DND-41 (cell line): ENCODE data around the gene MVB12B.
A peak's percentile ranks its signal among the peaks of the same experiment; 100 is the strongest.

ENCODE experiments used
- ATAC-seq: fragments of 200-7000 bp; cut with Tn5 transposase; 3 replicates; pipeline ENCODE4 v1.9.1; 2021; ENCODE audit warnings: low read depth; ENCODE audit not compliant: insufficient read depth
- DNase-seq: peaks from one replicate; pipeline ENCODE4 v3.0.0-alpha.2; 2020
- H2AFZ ChIP-seq: 2 replicates; pipeline ENCODE4 v1.6.0; 2012; ENCODE audit warnings: low read depth, low read length
- H3K27ac ChIP-seq: 2 replicates; pipeline ENCODE4 v1.5.1; 2012; ENCODE audit warnings: low read length, inconsistent platforms
- H3K27me3 ChIP-seq: fragments of 200-600 bp; sonication (generic); 2 replicates; pipeline ENCODE4 v1.6.0; 2012; ENCODE audit warnings: low read length, mild to moderate bottlenecking, inconsistent platforms; ENCODE audit not compliant: insufficient read depth, poor library complexity
- H3K36me3 ChIP-seq: 2 replicates; pipeline ENCODE4 v1.5.1; 2012; ENCODE audit warnings: low read length, inconsistent platforms; ENCODE audit not compliant: insufficient read depth
- H3K4me1 ChIP-seq: 2 replicates; pipeline ENCODE4 v1.5.1; 2012; ENCODE audit warnings: mild to moderate bottlenecking, low read length; ENCODE audit not compliant: insufficient read depth
- H3K4me2 ChIP-seq: 2 replicates; pipeline ENCODE4 v1.6.0; 2012; ENCODE audit warnings: mild to moderate bottlenecking, moderate library complexity, low read length, inconsistent platforms; ENCODE audit not compliant: insufficient read depth
- H3K4me3 ChIP-seq, 2 experiments: fragments of 200-600 bp in 1 of 2; shearing (Covaris generic) in 1 of 2; 2 replicates each; pipeline ENCODE4 v1.5.1; 2012 to 2016; ENCODE audit warnings: inconsistent platforms in 2 of 2, low read length in 2 of 2, mild to moderate bottlenecking in 2 of 2, low read depth in 1 of 2, moderate library complexity in 1 of 2
- H3K79me2 ChIP-seq: 2 replicates; pipeline ENCODE4 v1.6.0; 2012; ENCODE audit warnings: low read length, inconsistent platforms; ENCODE audit not compliant: insufficient read depth
- H3K9ac ChIP-seq: 2 replicates; pipeline ENCODE4 v1.6.0; 2012; ENCODE audit warnings: low read depth, mild to moderate bottlenecking, inconsistent platforms, low read length, moderate library complexity
- H3K9me3 ChIP-seq: 2 replicates; pipeline ENCODE4 v1.5.1; 2012; ENCODE audit warnings: low read length, moderate library complexity, mild to moderate bottlenecking, inconsistent platforms; ENCODE audit not compliant: insufficient read depth, severe bottlenecking
- H4K20me1 ChIP-seq: 2 replicates; pipeline ENCODE4 v1.6.0; 2012; ENCODE audit warnings: low read length; ENCODE audit not compliant: insufficient read depth
- CTCF ChIP-seq: IDR thresholded peaks from 2 replicates; pipeline ENCODE4 v1.5.1; 2012; ENCODE audit warnings: borderline replicate concordance, low read length, moderate library complexity, mild to moderate bottlenecking; ENCODE audit not compliant: poor library complexity, severe bottlenecking; ENCODE audit errors: extremely low read depth
- EZH2 ChIP-seq: IDR thresholded peaks from 3 replicates; pipeline ENCODE4 v1.6.1; 2012; ENCODE audit warnings: borderline replicate concordance, low read depth, mild to moderate bottlenecking, moderate library complexity, low read length, inconsistent platforms; ENCODE audit not compliant: severe bottlenecking

Gene MVB12B

GRCh38 chr9:126337729-126338372 is 11.2 kb downstream of the MVB12B start:
- ATAC-seq (no peak), DNase-seq (no peak)
- H3K4me2 ChIP-seq = no peak overlapping the region
- H3K27ac ChIP-seq = no peak overlapping the region
- H3K27me3 ChIP-seq = no peaks in the 10 kb centered on the region
- H3K9me3 ChIP-seq = no peaks in the 10 kb centered on the region
- H3K36me3 ChIP-seq = peaks cover 3% of the 10 kb centered on the region; the same call in 1 of the 2 replicates
- H3K4me3 ChIP-seq = no peak overlapping the region
- no peaks in the 10 kb centered on the region for H3K79me2 ChIP-seq
- TF ChIP-seq EZH2 (no peak), CTCF (no peak)
- H3K9ac ChIP-seq = no peak overlapping the region
- peaks cover 8% of the 10 kb centered on the region; the same call in 1 of the 2 replicates for H3K4me1 ChIP-seq
- H2AFZ ChIP-seq = no peak overlapping the region
- H4K20me1 ChIP-seq = 0 out of 2 replicates have a peak, but pooled peaks cover 16% of the 10 kb centered on the region

GRCh38 chr9:126338945-126339344 is 12.3 kb downstream of the MVB12B start:
- H3K27me3 ChIP-seq = no peaks in the 10 kb centered on the region
- no peak overlapping the region for H3K9ac ChIP-seq
- no peak overlapping the region for H3K4me3 ChIP-seq
- no peaks in the 10 kb centered on the region for H3K9me3 ChIP-seq
- no peak overlapping the region for H2AFZ ChIP-seq
- ATAC-seq (0 out of 3 replicates have a peak, but pooled peaks have one; percentile 55), DNase-seq (no peak)
- peaks cover 8% of the 10 kb centered on the region; the same call in 1 of the 2 replicates for H3K4me1 ChIP-seq
- no peaks in the 10 kb centered on the region for H3K79me2 ChIP-seq
- 0 out of 2 replicates have a peak, but pooled peaks cover 16% of the 10 kb centered on the region for H4K20me1 ChIP-seq
- peaks cover 3% of the 10 kb centered on the region; the same call in 1 of the 2 replicates for H3K36me3 ChIP-seq
- H3K4me2 ChIP-seq = no peak overlapping the region
- TF ChIP-seq EZH2 (no peak), CTCF (no peak)
- H3K27ac ChIP-seq = no peak overlapping the region; the same call in 1 of the 2 replicates

GRCh38 chr9:126341426-126341825 is 14.8 kb downstream of the MVB12B start:
- ATAC-seq = no peak
- H3K4me1 ChIP-seq = peaks cover 8% of the 10 kb centered on the region; the same call in 1 of the 2 replicates
- no peak overlapping the region for H3K9ac ChIP-seq
- 0 out of 2 replicates have a peak, but pooled peaks cover 10% of the 10 kb centered on the region for H4K20me1 ChIP-seq
- no peaks in the 10 kb centered on the region for H3K79me2 ChIP-seq
- H3K4me2 ChIP-seq = no peak overlapping the region
- peaks cover 3% of the 10 kb centered on the region; the same call in 1 of the 2 replicates for H3K36me3 ChIP-seq
- no peak overlapping the region for H3K4me3 ChIP-seq
- H3K27ac ChIP-seq = no peak overlapping the region
- DNase-seq = no peak
- no peak for TF ChIP-seq EZH2
- no peak for TF ChIP-seq CTCF
- H2AFZ ChIP-seq = no peak overlapping the region
- H3K9me3 ChIP-seq = no peaks in the 10 kb centered on the region
- no peaks in the 10 kb centered on the region for H3K27me3 ChIP-seq
